ENCODE measurements around the gene ZNF385D.

ZNF385D gene

DNA sequence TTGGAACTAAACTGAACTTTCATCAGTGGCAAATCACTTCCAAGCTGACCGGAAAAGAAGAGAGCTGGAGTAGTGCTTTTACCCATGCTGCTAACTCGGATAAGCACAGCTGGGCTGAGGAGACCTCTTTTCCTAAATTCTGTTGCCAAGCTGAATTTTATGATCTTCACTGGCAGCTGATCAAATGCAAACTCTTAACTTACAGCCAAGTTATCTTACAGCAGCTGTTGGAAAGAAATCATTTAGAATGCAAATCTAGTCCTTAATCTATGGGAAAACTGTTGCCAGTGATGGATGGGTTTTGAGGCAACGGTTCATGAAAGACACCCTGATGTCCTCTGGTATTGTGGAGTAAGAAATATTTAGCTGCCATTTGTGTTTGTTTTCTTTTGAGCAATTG lies 216.5 kb downstream of the ZNF385D start:
- POLR2A ChIA-PET, result no interaction called here
- TF ChIP-seq, protein P1, sequence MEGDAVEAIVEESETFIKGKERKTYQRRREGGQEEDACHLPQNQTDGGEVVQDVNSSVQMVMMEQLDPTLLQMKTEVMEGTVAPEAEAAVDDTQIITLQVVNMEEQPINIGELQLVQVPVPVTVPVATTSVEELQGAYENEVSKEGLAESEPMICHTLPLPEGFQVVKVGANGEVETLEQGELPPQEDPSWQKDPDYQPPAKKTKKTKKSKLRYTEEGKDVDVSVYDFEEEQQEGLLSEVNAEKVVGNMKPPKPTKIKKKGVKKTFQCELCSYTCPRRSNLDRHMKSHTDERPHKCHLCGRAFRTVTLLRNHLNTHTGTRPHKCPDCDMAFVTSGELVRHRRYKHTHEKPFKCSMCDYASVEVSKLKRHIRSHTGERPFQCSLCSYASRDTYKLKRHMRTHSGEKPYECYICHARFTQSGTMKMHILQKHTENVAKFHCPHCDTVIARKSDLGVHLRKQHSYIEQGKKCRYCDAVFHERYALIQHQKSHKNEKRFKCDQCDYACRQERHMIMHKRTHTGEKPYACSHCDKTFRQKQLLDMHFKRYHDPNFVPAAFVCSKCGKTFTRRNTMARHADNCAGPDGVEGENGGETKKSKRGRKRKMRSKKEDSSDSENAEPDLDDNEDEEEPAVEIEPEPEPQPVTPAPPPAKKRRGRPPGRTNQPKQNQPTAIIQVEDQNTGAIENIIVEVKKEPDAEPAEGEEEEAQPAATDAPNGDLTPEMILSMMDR (IDR thresholded peaks at IDR 0.05; ENCODE audit: control extremely low read depth, extremely low read depth, low read depth, missing control alignments), result no peak
- CTCF ChIA-PET, result no interaction called here
- no peak for DNase-seq (ENCODE audit: extremely low spot score)

DNA sequence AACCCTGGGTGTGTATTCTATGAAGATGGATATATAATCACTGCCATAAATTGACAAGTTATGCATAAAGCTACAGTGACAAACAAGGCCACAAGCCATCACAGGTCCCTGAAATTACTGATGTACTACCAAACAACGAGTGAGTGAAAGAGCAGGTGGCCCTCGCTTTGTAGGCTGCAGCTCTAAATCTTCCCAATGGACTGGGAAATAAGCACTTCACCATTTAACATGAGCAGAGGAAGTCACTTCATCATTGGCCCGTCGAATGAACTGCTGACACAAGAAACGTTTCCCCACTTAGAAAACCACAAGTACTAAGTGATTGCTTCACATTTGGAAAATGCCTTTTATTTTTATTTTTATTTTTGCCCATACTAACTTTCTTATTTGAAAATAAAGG lies 218.0 kb downstream of the ZNF385D start:
- no peak for DNase-seq (ENCODE audit: extremely low spot score)
- CTCF ChIA-PET, result interaction anchor here (1.7 kb wide), 1 partner anchor 9 kb away, joined by 6 read pairs; no protein-coding TSS in a partner anchor
- TF ChIP-seq, protein P1 (IDR thresholded peaks at IDR 0.05; ENCODE audit: control extremely low read depth, extremely low read depth, low read depth, missing control alignments), result no peak
- POLR2A ChIA-PET, result no interaction called here

DNA sequence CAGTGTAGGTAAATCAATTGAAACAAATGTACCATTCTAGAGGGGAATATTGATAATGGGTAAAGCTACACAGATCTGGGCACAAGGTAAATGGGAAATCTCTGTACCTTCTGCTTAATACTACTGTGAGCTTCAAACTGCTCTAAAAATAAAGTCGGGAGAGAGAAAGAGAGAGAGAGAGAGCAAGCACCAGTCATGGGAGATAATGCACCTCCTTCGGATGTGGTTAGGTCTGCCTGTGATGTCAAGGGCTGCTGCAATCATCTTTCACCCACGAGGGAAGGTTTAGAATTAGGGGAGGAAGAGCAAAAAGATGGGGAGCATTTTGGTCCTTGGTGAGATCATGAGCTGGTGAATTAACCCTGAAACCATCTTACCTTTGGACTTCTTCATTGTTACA lies 219.1 kb downstream of the ZNF385D start:
- TF ChIP-seq, protein P1 (IDR thresholded peaks at IDR 0.05; ENCODE audit: control extremely low read depth, extremely low read depth, low read depth, missing control alignments), result no peak
- DNase-seq (ENCODE audit: extremely low spot score), result no peak
- ChIA-PET CTCF (interaction anchor here (1.1 kb wide), 1 partner anchor 22 kb away, joined by 3 read pairs; no protein-coding TSS in a partner anchor), POLR2A (no interaction called here)

DNA sequence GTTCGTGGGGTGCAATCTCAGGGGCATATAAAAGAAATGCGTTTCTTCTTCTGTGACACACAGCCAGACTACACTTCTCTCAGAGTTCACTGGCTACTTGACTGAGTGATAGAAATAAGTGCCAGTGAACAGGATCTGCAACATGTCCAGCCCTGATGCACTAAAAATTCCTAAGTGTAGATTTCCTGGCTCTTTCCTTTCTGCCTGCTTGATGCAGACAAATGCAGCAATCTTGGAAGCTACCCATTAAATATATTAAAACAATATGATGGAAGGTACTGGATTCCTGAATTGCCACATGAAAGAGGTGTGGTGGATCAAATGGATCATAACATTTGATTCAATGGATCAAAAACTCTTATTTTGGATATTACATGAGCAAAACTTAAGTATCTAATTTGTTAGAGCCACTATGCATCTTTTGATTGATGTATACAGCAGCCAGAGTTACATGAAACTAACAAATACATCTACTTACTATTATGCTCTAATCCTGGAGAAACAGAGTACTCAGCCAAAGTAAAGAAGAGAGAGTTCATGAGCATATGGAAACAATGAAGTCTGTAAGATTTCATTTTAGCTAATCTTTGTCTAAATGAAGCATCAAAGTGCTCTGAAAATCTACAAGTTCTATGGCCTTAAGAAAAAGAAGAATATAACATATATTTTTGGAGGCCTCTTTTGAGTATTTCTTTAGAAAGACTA lies 222.6 kb downstream of the ZNF385D start:
- POLR2A ChIA-PET, result no interaction called here
- TF ChIP-seq, protein P1 (IDR thresholded peaks at IDR 0.05; ENCODE audit: control extremely low read depth, extremely low read depth, low read depth, missing control alignments), result no peak
- CTCF ChIA-PET, result no interaction called here
- no peak for DNase-seq (ENCODE audit: extremely low spot score)

DNA sequence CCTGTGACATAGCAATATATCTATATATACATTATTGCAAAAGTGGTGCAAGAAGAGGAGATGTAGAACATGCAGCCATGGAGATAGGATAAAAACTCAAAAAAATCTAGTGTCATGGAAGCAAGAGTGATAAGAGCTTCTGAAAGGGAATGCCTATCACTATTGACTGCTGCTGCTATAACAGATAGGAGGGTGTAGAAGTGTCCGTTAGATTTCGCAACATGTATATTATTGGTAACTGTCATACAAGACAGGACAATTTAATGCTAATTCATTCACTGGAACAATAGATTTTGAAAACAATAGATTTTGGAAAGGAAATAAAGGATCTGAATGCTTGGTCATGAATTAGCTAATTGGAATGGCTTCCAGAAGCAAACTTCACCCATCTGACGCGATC lies 224.5 kb downstream of the ZNF385D start:
- POLR2A ChIA-PET, result no interaction called here
- DNase-seq (ENCODE audit: extremely low spot score), result no peak

DNA sequence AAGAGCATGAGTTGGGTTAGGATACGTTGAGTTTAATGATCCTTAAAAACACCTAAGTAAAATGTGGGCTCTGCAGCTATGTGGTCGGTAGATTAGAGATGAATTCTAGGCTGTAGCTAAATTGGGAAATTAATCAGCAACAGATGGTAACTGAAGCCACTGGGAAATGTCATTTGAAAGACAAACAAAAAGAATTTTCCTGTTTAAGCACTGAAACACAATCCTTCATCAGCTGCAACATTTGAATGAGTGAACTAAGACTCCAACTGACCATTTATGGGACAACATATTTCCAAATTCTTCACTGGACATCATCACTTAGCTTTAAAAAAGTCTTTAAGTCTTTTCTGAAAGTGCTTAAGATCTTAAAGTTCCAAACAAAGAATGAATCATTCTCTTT lies 226.9 kb downstream of the ZNF385D start:
- TF ChIP-seq, protein P1 (IDR thresholded peaks at IDR 0.05; ENCODE audit: control extremely low read depth, extremely low read depth, low read depth, missing control alignments), result no peak
- no peak for DNase-seq (ENCODE audit: extremely low spot score)
- POLR2A ChIA-PET, result no interaction called here
- CTCF ChIA-PET, result interaction anchor here (2.8 kb wide), 1 partner anchor 9 kb away, joined by 6 read pairs; no protein-coding TSS in a partner anchor

More for the DNA sequence above, 224.5 kb downstream of the ZNF385D start:
- CTCF ChIA-PET, result no interaction called here
- TF ChIP-seq, protein P1 (IDR thresholded peaks at IDR 0.05; ENCODE audit: control extremely low read depth, extremely low read depth, low read depth, missing control alignments), result no peak
